NCI-H2227 treated with DMSO at 0.1 percent for 48 hours (cell line): ENCODE data around the gene KCNK7.
A peak's percentile ranks its signal among the peaks of the same experiment; 100 is the strongest.
"Not testable (repeated sequence)": the region's sequence is repeated elsewhere in the genome, so short reads cannot be mapped to it uniquely, and the experiment has no call there.

Experiments
- DNase-seq: peaks from one replicate; lab custom pipeline; 2025; lab: John Stamatoyannopoulos, UW

The KCNK7 gene

DNA sequence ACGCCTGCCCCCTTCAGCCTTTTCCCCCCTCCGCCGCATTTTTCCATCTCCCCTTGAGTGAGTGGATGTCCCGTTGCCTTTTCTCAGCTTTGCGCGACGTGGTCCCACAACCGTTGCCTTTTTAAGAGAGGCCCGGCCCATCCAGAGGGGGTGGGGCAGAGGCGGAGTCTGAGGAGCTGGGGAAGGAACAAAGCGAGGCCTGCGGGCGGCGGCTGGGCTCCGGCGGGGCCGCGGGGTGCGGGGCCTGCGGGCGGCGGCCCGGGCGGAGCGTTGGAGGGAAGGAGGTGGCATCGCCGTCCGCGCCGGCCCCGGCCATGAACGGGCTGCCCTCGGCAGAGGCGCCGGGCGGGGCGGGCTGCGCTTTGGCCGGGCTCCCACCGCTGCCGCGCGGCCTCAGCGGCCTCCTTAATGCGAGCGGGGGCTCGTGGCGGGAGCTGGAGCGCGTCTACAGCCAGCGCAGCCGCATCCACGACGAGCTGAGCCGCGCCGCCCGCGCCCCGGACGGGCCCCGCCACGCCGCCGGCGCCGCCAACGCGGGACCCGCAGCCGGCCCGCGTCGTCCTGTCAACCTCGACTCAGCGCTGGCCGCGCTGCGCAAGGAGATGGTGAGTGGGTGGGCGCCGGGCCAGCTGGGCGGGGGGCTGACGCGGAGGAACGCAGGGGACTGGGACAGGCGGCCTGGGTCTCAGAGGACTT lies 23.1 kb downstream of the KCNK7 start, which contains the start of gene FAM89B:
TSS of gene FAM89B (plus strand) at position 183 of the 696 bp plus-strand sequence. CDS start at position 315, 132 bp downstream.
- peak; percentile 65 for DNase-seq

DNA sequence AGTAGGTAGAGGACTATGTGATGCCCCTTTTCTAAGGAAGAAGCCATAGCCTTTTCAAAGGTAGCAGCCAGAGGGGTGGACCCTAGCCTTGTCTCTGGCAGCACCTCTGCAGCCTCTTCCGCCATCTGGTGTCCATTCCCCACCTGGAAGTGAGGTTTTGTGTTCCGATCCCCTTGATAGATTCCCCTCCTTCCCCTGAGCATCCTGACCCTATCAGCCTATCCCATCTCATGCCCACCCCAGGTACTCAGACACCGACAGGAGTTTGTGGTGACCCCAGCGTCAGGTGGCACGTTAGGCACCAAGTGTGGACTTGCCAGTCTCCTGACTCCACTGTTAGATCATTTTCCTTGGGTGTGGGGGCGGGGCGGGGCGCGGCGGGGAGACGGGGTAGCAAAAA lies 23.7 kb downstream of the KCNK7 start:
- peak; percentile 48 for DNase-seq

DNA sequence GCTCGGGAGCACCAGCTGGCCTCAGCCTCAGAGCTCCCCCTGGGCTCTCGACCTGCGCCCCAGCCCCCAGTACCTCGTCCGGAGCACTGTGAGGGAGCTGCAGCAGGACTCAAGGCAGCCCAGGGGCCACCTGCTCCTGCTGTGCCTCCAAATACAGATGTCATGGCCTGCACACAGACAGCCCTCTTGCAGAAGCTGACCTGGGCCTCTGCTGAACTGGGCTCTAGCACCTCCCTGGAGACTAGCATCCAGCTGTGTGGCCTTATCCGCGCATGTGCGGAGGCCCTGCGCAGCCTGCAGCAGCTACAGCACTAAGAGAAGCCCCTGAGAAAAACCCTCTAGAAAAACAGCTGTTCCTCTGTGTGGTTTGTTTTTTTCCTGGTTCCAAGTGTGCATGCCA lies 24.2 kb downstream of the KCNK7 start:
- no peak for DNase-seq

DNA sequence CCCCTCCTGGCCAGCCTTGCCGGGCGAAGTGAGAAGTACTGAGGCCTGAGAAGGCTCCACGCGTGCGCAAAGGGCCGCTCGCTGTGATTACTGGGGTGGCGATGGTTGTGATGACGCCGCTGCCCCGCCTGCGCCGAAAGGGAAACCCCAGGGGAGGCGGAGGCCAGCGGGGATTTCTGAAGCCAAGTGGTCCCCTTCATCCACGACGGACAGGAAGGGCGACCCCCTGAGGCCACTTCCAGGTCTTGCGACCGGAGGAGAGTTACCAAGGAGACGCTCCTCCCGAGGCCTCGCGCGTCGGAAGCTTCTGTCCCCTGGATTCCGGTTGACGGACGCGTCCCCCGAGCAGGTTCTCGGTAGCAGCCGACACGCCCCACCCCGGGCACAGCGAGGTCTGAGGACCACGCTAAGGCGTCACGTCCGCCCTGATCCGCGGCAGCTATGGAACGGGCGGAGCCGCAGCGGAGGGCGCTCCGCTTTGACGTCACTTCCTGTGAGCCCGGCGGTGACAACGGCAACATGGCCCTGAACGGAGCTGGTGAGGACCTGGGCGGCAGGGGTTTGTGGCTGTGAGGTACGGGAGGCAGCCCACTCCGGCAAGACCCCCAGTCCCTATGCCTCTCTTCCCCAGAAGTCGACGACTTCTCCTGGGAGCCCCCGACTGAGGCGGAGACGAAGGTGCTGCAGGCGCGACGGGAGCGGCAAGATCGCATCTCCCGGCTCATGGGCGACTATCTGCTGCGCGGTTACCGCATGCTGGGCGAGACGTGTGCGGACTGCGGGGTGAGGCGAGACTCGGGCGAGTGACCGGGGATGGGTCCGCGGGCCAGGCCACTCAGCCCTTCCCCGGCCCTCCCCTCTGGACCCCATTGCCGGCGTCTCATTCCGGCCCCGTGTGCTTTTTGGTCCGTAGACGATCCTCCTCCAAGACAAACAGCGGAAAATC lies 25.4 kb downstream of the KCNK7 start, which contains the start of gene ZNRD2:
TSS of gene ZNRD2 (plus strand) at position 505 of the 946 bp plus-strand sequence. CDS start at position 520, 15 bp downstream.
- DNase-seq: peak; percentile 96

DNA sequence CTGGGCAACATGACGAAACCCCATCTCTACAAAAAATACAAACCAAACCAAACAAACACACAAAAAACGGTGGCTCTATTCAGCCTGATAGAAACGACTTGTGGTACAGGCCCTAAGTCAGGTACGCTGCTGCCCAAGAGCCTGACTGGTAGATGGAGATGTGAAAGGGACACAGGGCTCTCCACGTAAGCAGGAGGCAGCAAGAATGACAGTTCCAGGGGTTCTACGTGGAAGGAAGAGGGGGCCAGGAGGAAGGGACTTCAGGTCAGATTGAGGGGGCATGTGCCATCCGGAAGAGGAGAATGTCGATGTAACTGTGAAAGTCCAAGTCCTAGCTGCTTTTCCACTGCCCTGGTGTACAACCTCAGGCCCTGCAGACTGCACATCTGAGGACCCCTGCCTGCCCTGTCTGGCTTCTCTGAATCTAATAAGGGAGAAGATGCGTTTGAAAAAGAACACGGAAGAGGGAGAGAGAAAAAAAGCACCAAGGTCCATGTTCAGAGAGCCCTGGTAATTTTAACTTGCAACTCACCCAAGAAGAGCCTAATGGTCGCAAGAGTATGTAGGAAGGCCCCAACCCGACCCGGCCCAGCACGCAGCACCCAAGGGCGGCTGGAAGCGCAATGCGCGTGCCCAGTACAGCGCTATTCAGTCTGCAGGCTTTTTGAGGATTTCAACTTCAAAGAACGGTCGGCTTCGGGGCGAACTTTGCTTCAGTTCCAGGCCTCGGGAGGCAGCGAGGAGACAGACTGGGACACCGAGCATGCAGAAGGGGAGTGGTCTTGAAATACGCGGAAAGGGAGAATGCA lies 26.2 kb downstream of the KCNK7 start:
- no peak for DNase-seq

DNA sequence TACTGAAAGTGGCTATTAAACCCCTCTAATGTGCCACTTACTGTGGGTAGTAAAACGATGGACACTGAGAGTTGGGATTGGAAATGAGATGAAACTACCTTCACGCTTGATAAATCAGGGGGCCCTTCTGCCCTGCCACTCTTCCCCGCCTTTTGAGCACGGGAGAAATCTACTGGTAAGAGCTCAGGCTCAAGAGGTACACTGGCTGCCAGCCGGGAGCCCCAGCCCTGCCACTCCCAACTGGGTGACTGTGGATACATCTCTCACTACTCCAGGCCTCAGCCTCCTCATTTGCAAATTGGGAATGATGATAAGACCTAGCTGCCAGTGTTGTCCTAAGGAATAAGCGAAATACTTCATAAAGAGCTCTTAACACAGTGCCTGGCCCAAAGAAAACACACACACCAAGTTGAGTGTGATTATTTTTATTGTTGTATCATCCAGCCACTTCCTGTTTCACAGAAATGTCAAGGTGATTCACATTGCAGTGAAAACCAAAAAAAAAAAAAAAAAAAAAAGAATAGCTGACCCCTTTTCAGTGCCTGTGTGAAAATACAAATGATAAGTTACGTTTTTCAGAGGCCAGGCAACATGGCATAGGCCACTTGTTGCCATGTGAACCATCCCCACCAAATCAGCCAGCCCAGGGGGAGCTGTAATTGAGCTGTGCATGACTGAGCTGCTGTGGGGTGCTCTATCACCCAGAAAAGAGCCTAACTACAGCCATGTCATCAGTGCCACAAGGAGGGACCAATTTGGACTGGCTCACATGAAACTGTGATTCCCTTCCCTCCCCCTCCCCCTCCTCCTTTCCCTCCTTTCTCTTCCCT lies 29.8 kb downstream of the KCNK7 start:
- DNase-seq: peak; percentile 70

DNA sequence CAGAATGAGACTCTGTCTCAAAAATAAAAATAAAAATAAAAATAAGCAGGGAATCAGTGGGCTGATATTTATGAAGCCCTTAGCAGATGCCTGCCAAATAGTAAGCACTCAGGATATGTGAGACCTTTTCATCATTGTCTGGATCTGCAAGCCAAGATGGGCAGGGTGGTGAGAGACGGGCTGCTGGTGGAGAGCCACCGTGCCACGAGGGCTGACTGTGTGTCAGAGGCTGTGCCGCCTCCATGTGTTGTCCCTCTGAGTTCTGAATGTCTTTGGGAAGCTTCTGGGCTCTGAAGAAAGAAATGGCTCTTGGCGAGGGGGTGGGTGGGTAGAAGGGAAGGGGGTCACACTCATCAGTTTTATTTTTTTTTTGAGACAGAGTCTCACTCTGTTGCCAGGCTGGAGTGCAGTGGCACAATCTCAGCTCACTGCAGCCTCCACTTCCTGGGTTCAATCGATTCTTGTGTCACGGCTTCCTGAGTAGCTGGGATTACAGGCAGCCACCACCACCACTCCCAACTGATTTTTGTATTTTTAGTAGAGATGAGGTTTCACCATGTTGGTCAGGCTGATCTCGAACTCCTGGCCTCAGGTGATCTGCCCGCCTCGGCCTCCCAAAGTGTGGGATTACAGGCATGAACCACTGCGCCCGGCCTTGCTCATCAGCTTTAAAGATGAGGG lies 30.6 kb downstream of the KCNK7 start:
- DNase-seq: not testable (repeated sequence)

DNA sequence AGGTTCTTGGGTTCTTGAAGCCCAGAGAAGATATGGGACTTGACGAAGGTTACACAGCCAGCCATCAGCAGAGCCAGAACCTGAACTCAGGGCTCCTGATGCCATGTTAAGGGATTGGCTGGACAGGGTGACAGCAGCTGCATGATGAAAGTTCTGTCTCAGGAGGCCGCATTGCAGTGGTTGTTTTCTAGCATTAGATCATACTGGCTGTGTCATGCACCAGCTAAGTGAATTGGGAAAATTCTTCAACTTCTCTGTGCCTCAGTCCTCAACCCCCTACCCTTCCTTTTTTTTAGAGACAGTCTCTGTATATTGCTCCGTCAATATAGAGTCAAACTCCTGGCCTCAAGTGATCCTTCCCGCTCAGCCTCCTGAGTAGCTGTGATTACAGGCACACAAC lies 32.0 kb downstream of the KCNK7 start:
- no peak for DNase-seq

DNA sequence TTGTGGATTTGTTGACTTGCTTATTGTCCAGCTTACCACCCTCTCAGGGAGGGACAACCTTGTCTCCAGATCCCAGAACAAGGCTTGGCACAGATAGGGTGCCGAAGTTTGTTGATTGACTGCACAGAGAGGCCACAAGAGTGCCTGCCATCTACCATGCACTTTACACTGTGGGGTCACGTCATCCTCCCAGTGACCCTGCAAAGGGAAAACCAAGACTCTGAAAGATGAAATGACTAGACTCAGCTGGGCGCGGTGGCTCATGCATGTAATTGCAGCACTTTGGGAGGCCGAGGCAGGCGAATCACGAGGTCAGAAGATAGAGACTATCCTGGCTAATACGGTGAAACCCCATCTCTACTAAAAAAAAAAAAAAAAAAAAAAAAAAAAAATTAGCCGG lies 32.8 kb downstream of the KCNK7 start:
- DNase-seq: no peak

DNA sequence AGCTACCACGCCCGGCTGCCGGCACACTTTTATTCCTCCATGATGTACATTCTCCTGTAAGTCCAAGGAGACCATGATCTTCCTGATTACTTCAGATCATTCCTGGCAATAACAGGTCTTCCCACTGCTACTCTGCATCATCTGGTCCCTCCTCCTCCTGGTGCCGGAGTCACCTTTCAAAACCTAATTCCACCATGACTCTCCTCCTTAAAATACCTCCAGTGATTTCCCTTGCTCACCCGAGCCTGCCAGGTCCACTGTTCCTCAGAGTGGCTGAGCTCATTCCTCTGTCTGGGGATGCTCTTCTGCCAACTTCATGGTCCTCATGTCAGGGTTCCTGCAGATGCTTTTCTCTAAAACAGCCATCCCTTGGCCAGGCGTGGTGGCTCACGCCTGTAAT lies 33.6 kb downstream of the KCNK7 start:
- DNase-seq: no peak

DNA sequence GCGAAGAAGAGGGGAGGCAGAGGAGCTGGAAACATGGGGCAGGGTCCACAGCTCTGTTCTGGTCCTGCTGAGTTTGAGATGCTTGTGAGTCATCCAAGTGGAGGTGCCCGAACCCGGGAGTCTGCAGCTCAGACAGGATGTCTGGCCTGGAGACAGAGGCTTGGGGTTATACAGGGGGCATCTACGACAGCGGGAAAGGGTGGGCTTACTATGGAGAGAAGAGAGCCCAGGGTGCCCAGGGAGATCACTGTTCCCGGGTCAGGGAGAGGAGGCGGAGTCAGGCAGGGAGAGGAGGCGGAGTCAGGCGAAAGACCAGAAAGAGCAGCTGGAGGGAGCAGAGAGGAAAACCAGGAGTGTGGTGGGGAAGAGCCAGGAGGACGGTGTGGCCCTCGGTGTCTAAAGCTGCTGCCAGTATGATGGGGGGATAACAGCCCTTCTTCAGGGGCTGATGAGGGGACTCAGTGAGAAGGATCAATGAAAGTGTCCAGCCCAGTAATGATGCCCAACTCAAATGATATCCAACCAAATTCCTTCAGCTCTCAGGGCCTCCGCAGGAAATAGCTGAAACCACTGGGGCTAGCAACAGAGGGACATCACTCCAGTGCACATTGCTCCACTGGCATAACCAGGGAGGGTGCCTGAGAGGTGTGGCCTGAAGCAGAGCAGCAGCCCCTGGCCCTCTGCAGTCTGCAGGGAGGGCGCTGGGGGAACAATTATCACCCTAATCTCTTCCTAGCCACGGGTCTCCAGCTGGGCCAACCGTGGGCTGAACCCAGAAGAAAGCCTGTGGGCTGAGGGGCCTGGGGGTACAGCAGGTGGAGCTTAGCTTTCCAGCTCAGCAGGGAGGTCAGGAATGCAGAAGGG lies 34.8 kb downstream of the KCNK7 start:
- peak; percentile 61 for DNase-seq

DNA sequence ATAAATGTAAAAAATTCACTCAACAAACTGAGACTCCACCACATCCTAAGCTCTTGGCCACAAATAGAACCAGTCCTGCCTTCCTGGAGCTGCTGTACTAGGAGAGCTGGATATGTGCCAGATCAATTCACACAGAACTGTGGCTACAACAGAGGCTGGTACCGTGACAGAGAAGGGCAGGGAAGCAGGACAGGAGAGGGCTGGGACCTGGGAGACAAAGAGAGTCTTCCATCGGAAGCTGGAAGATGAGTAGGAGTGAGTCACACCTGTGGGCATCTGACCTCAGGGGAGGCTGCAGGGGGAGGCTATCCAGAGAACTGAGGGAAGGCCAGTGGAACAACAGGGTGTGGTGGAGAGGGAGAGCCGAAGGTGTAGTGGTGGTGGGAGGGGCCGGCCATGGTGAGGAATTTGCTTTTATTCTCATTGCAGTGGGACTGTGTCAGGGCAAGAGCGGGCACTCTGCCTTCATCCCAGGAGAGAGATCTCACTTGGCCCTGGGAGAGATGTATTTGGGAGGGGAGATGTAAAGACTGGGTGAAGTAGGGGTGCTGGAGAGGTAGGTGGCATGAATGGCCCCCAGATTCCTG lies 35.6 kb downstream of the KCNK7 start:
- peak; percentile 36 for DNase-seq

DNA sequence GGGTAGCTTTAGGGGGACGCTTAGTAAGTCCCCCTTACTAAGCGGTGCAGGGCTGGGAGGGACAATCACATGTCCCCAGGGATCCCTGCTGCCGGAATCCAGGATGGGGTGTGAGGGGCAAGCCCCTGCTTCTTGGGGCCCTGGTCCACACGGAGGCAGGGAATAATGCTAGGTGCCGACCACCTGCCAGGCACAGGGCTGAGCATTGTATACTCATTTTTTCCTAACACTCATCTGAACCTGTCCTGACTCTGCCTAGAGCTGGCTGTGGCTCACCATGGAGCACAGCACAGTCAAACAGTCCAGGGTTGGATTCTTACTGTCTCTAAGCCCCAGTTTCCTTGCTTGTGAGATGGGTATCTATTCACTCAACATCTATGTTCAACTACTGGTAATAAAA lies 36.1 kb downstream of the KCNK7 start:
- no peak for DNase-seq

DNA sequence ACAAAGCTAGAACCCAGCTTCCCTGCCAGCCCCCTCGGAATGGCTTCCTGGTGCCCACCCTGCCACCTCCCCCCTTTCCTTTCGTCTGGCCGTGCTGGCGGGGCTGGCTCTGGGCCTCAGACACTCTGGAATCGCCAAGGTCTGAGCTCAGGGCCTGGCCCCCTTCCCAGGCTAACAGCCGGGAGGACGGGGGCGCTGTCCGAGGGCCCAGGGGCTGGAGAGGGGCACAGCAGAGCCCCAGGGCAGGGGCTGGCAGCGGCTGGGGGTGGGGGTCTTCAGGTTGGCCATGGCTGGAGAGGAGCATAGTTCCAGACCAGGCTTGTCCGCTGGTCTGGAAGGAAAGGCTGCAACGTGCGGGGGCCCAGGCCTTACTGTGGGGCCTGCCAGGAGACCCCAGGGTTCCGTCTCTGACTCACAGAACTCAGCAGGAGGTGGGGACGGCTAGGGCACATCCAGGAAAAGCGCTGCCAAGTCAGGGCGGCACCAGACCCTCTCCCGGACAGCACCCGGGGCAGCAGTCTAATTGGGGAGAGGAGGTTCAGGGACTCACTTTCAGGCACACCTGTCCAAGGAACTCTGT lies 36.6 kb downstream of the KCNK7 start:
- no peak for DNase-seq

DNA sequence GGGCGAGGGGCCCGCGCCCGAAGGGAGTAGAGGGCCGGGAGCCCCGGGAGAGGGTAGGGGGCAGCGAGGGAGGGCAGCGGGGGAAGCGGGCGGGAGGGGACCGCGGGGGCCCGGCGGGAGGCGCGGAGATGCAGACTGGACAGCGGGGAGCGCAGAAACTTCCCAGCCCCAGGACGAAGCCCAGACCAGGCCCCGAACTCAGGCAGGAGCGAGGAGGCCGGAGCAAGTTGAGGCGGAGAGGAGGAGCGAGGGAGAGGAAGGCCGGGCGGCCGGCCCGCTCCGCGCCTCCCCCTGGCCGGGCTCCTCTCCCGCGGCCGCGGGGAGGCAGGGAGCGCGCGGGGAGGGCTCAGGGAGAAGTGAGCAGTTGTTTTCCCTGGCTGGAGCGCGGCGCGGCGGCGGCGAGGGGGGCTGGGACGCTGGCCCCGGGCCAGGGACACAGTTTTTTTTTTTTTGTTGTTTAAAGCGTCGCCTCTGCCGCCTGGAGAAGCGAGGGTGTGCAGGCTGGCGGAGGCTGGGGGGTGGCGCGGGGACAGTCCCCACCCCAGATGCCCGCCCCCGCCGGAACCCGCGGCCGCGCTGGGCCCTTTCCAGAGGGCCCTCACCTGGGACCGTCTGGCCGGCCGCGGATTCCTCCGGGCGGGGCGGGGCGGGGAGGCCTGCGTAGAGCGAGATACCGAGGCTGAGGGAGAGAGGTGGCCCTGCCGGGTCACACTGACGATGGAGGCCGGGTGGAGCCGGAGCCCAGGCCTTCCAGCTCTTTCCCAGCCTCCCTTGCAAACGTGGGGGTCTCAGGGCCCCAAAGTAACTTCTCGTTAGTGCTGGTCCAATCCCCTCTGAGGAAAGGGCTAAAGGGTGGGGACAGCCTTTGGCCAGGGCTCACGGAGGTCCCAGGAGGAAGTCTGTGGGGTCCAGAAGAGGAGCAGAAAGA lies 37.3 kb downstream of the KCNK7 start, which contains the start of gene LTBP3:
TSS of gene LTBP3 (minus strand) at position 358 of the 928 bp plus-strand sequence. CDS start 400 bp downstream, outside the sequence.
- DNase-seq: peak; percentile 27

DNA sequence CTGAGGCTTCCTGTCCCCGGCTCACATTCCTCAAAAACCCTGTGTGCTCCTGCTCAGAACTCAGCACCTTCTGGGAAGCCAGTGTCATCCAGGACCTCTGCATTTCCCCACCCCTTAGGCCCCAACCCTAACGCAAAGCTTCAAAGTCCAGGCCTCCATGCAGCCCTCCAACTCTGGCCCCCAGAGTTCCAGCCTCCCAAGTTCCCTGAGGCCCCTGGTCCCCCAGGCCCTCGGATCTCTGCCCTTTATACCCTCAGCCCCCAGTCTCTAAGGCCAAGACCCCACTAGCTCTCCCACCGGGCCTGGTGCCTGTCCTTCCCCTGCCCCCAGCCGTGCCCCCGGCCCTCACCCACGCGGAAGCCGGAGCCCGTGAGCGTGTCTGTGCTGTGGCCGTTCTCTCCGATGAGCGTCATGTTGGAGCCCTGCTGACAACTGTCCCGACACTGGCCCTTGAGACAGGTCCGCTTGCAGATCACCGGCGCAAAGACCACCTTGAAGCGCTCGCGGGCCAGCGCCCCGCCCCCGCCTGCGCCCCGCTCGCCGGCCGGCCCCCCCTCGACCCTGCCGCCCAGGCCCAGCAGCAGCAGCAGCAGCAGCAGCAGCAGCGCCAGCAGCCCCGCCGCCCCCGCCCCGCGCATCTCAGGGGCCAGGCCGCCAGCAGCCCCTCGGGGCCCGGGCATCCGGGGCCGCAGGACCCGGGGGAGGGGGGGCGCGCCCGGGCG lies 38.2 kb downstream of the KCNK7 start:
- DNase-seq: no peak
